ENCODE data around the gene SNRPA1.

SNRPA1 gene

DNA sequence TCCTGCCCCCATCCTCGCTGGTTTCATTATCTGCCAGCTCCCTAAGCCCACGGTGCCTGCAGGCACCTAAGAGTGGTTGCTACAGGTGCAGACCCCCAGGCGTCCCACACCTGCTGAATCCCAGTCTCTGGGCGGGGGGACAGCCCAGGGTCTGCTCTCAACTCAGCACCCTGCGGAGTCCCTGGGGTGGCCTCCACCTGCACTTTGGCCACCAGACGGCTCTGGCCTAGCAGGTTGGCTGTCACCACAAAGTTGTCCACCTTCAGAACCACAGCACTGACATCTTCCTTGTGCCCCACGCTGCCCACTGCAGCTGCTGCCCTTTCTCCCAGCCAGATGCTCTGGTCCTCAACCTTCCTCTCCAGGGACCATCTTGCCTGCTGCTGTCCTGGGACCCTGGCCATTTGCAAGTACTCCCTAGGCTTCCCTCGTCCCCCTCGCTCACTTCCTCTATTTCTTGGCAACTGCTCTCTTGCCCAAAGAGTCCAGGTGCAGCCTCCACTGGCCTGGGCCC, 34.9 kb upstream of the SNRPA1 start:
- TF ChIP-seq, protein P1, sequence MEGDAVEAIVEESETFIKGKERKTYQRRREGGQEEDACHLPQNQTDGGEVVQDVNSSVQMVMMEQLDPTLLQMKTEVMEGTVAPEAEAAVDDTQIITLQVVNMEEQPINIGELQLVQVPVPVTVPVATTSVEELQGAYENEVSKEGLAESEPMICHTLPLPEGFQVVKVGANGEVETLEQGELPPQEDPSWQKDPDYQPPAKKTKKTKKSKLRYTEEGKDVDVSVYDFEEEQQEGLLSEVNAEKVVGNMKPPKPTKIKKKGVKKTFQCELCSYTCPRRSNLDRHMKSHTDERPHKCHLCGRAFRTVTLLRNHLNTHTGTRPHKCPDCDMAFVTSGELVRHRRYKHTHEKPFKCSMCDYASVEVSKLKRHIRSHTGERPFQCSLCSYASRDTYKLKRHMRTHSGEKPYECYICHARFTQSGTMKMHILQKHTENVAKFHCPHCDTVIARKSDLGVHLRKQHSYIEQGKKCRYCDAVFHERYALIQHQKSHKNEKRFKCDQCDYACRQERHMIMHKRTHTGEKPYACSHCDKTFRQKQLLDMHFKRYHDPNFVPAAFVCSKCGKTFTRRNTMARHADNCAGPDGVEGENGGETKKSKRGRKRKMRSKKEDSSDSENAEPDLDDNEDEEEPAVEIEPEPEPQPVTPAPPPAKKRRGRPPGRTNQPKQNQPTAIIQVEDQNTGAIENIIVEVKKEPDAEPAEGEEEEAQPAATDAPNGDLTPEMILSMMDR (IDR thresholded peaks at IDR 0.05; ENCODE audit: low read depth, low read length, missing control alignments) = no peak
- H3K4me3 ChIP-seq (replicated peaks; ENCODE audit: low read depth, low read length) = no peak overlapping the region
- no peak for DNase-seq (ENCODE audit: extremely low read depth, low read depth)

DNA sequence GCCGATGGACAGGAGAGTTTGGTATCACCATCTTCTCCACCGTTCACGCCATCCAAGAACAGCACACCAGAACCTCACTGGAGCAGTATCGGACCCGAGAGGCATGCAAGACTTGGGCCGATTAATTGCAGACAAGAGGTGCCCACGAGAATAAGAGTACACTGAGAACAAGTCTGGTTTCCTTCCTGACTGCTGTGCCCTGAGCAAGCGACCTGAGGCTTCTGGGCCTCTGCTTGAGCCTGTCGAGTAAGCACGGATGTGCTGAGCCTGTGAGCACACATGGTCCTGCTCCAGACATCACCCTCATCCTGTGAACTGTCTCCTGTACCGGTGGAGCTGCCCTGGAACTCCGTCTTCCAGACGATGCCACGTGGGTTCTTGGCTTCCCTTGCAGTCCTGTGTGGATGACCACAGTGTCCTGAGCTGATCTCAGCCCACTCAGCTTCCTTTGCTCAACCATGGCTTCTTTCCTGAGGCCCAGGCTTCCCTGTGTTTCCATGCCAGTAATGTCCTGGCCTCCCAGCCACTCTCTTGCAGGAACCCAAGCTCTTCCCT, 34.3 kb upstream of the SNRPA1 start:
- no peak overlapping the region for H3K4me3 ChIP-seq (replicated peaks; ENCODE audit: low read depth, low read length)
- TF ChIP-seq, protein P1 (IDR thresholded peaks at IDR 0.05; ENCODE audit: low read depth, low read length, missing control alignments) = no peak
- no peak for DNase-seq (ENCODE audit: extremely low read depth, low read depth)

DNA sequence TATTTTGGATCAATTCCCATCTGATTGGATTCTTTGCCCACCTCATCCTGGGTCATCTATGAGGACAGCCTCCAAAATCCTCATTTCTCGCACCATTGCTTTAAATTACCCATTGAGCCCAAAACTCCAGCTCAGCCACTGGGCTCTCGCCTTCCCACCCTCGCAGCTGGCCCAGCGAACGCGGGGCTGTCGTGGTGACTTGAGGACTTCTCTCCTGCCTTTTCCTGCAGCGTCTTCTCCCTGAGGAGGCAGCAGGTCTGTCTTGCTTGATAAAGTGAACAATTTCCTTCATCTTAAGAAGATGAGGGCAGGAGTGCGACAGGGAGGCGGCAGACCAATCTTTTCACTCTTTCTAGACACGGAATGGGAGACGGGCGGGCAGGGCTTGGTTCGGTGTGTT, 33.0 kb upstream of the SNRPA1 start:
- TF ChIP-seq, protein P1 (IDR thresholded peaks at IDR 0.05; ENCODE audit: low read depth, low read length, missing control alignments) = no peak
- H3K4me3 ChIP-seq (replicated peaks; ENCODE audit: low read depth, low read length) = no peak overlapping the region
- DNase-seq (ENCODE audit: extremely low read depth, low read depth) = no peak

DNA sequence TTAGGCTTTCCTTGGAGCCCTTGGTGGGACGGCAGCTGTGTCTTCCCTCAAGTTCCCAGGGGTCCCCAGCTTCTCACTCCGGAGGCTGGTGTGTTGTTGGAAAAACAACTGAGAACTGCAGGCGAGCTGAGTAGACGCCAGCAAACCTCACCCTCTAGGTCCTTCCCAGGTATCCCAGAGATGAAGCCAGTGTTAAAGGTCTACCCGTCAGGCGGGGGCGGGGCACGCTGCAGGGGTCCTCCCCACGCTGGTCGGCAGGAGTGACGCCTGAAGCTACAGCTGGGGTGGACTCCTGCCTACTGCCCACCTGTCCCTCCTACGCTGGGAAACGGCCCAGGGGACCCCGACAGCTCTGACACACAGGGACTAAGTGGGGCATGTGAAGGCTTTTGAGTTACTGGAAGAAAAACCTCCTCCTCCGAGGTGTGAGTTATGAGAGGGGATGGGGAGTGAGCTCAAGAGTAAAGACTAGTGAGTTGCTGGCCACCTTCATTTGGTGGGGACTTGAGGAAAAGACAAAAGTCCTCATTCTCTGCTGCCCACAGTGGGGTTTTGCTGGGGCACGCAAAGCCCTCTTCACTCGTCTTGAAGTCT, 32.2 kb upstream of the SNRPA1 start:
- H3K4me3 ChIP-seq (replicated peaks; ENCODE audit: low read depth, low read length) = no peak overlapping the region
- no peak for DNase-seq (ENCODE audit: extremely low read depth, low read depth)
- TF ChIP-seq, protein P1 (IDR thresholded peaks at IDR 0.05; ENCODE audit: low read depth, low read length, missing control alignments) = no peak

DNA sequence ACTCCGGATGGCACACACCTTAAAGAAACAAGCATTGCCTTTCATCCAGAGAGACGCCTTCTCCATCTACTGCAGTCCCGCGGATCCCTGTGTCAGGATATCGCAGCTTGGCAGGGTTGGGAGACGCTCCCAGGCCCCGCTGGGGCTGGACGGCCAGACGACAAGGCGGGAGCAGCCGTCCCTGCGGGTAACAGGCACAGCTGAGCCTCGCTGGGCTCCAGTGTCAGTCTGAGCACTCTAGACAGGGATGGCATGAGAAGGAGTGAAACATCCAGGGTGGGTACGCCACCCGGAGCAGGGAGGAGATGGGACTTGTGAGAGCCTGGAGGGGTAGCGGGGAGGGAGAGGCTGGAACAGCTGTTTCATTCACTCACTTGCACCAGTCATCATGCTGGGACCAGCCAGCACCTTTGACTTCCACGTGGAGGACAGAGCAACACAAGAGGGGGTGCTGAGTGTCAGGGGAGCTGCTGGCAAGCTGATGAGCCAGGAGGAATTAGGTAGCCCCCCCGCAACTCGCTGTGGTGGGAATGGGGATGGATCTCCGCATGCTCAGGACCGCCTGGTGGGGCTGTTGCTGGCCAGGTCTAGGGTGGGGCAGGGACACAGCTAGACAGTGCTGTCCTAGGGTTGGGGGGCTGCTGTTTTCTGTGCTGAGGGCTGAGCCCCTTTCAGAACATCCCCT, 31.6 kb upstream of the SNRPA1 start:
- no peak for DNase-seq (ENCODE audit: extremely low read depth, low read depth)
- TF ChIP-seq, protein P1 (IDR thresholded peaks at IDR 0.05; ENCODE audit: low read depth, low read length, missing control alignments) = no peak
- no peak overlapping the region for H3K4me3 ChIP-seq (replicated peaks; ENCODE audit: low read depth, low read length)

DNA sequence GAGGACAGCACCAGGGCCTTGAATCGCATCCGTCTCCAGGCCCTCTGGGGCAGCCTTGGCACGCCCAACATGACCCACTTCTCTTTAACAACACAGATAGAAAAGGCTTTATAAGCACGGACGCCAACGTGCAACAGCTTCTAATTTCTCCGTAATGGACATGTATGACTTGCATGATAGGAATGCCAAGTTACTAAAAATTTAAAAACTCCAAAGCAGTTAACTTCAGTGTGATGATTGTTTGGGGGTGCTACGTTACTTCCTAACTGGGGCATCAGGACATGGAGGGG, 30.9 kb upstream of the SNRPA1 start:
- DNase-seq (ENCODE audit: extremely low read depth, low read depth) = no peak
- TF ChIP-seq, protein P1 (IDR thresholded peaks at IDR 0.05; ENCODE audit: low read depth, low read length, missing control alignments) = no peak

More for the DNA sequence above, 30.9 kb upstream of the SNRPA1 start:
- no peak overlapping the region for H3K4me3 ChIP-seq (replicated peaks; ENCODE audit: low read depth, low read length)
